HCT116 (cell line): ENCODE results near the gene QKI. TPM values are rescaled to one million over a fixed set of nuclear protein-coding genes. Genes with fewer than 3 reads are reported as not detected.

Source experiments
- ATAC-seq: fragments of 200-7000 bp; cut with Tn5 transposase; 2 replicates; pipeline ENCODE4 v1.9.1; 2020; ENCODE audit warnings: mild to moderate bottlenecking, moderate library complexity
- BruUV-seq: library from RNA; stranded (reverse); fragments of 400-500 nt; replicated peaks from 2 replicates; lab custom pipeline; 2021; lab: Mats Ljungman, UMichigan
- CTCF ChIA-PET: fragments of 300-600 bp; sonication (Branson Sonifier 250); formaldehyde crosslinking; loops from one replicate; lab custom pipeline; 2021; ENCODE audit warnings: antibody characterized with exemption; lab: Charles Lee
- POLR2A ChIA-PET: fragments of 300-600, 350-600 bp; sonication (Branson Sonifier 250); formaldehyde crosslinking; loops from one replicate; lab custom pipeline; 2021; ENCODE audit warnings: antibody characterized with exemption; lab: Charles Lee
- RAD21 ChIA-PET, 2 experiments: fragments of 300-600 bp; sonication (Branson Sonifier 250); formaldehyde crosslinking; loops; one replicate each; lab custom pipeline; 2023; ENCODE audit warnings: low total read pairs in 2 of 2; ENCODE audit not compliant: uncharacterized antibody in 2 of 2, unreplicated experiment in 2 of 2, low non-redundant PET in 1 of 2; lab: Charles Lee
- DNase-seq: peaks from one replicate; pipeline ENCODE4 v3.0.0-alpha.2; 2010; ENCODE audit warnings: low read depth, low spot score
- H2AFZ ChIP-seq: fragments of 200-600 bp; shearing (Covaris generic), sonication (generic); 2 replicates; pipeline ENCODE4 v1.6.1; 2017; ENCODE audit warnings: low read depth, mixed run types, mixed read lengths, antibody characterized with exemption, low read length; ENCODE audit not compliant: poor library complexity, severe bottlenecking
- H3K27ac ChIP-seq: 2 replicates; pipeline ENCODE4 v1.5.1; 2012; ENCODE audit warnings: low read depth, low read length
- H3K27me3 ChIP-seq: fragments of 200-600 bp; sonication (generic); 2 replicates; pipeline ENCODE4 v1.6.1; 2016; ENCODE audit warnings: mixed run types, low read length, mixed read lengths; ENCODE audit not compliant: insufficient read depth
- H3K36me3 ChIP-seq, 2 experiments: fragments of 200-500 bp in 1 of 2; fragments of 200-600 bp in 1 of 2; sonication (Bioruptor generic) in 1 of 2; sonication (generic) in 1 of 2; 2 replicates each; pipeline versions ENCODE4 v1.5.1 to v1.6.1; 2014 to 2016; ENCODE audit warnings: low read length in 2 of 2, inconsistent platforms in 1 of 2, mixed read lengths in 1 of 2, mixed run types in 1 of 2; ENCODE audit not compliant: insufficient read depth in 2 of 2, control insufficient read depth in 1 of 2
- H3K4me1 ChIP-seq, 2 experiments: fragments of 200-600 bp in 1 of 2; sonication (generic) in 1 of 2; 2 replicates each; pipeline versions ENCODE4 v1.5.1 to v1.6.1; 2012 to 2017; ENCODE audit warnings: low read length in 2 of 2, inconsistent platforms in 1 of 2, mild to moderate bottlenecking in 1 of 2, mixed read lengths in 1 of 2, mixed run types in 1 of 2, moderate library complexity in 1 of 2; ENCODE audit not compliant: insufficient read depth in 2 of 2, control insufficient read depth in 1 of 2
- H3K4me2 ChIP-seq: fragments of 200-600 bp; sonication (generic); 2 replicates; pipeline ENCODE4 v1.6.1; 2017; ENCODE audit warnings: mixed run types, low read length, mixed read lengths
- H3K4me3 ChIP-seq, 2 experiments: fragments of 200-600 bp in 1 of 2; sonication (generic) in 1 of 2; replicated peaks in 1 of 2; 2 replicates each; pipeline ENCODE4 v1.5.1; 2011 to 2016; ENCODE audit warnings: low read length in 2 of 2, control low read depth in 1 of 2, low read depth in 1 of 2, mild to moderate bottlenecking in 1 of 2, mixed read lengths in 1 of 2, mixed run types in 1 of 2
- H3K79me2 ChIP-seq: fragments of 200-600 bp; sonication (generic); 2 replicates; pipeline ENCODE4 v1.6.1; 2017; ENCODE audit warnings: mild to moderate bottlenecking, mixed run types, low read length, moderate library complexity, mixed read lengths; ENCODE audit not compliant: insufficient read depth
- H3K9ac ChIP-seq: fragments of 200-600 bp; sonication (generic); 2 replicates; pipeline ENCODE4 v1.6.1; 2016; ENCODE audit warnings: low read length, mixed read lengths
- H3K9me2 ChIP-seq: fragments of 200-600 bp; sonication (generic), shearing (Covaris generic); 2 replicates; pipeline ENCODE4 v1.6.1; 2017; ENCODE audit warnings: mixed run types, mild to moderate bottlenecking, moderate library complexity; ENCODE audit not compliant: insufficient read depth
- H3K9me3 ChIP-seq, 2 experiments: fragments of 200-500 bp in 1 of 2; fragments of 200-600 bp in 1 of 2; sonication (Bioruptor generic) in 1 of 2; sonication (generic) in 1 of 2; 2 replicates each; pipeline ENCODE4 v1.6.1; 2014 to 2017; ENCODE audit warnings: low read length in 2 of 2, mixed read lengths in 2 of 2, inconsistent platforms in 1 of 2, low read depth in 1 of 2, mild to moderate bottlenecking in 1 of 2, mixed run types in 1 of 2, moderate library complexity in 1 of 2; ENCODE audit not compliant: control insufficient read depth in 1 of 2, insufficient read depth in 1 of 2
- H4K20me1 ChIP-seq: fragments of 200-600 bp; sonication (generic), shearing (Covaris generic); 2 replicates; pipeline ENCODE4 v1.6.1; 2017; ENCODE audit warnings: mixed run types, mild to moderate bottlenecking, moderate library complexity; ENCODE audit not compliant: insufficient read depth
- CBX3 ChIP-seq: IDR thresholded peaks from 2 replicates; pipeline ENCODE4 v1.6.1; 2012; ENCODE audit warnings: low read depth
- CEBPB ChIP-seq: IDR thresholded peaks from 2 replicates; pipeline ENCODE4 v1.6.1; 2012; ENCODE audit warnings: low read depth
- EGR1 ChIP-seq: IDR thresholded peaks from 2 replicates; pipeline ENCODE4 v1.6.1; 2012; ENCODE audit warnings: low read depth
- ELF1 ChIP-seq: IDR thresholded peaks from 2 replicates; pipeline ENCODE4 v1.6.1; 2012; ENCODE audit warnings: low read depth, borderline replicate concordance
- EZH2phosphoT487 ChIP-seq: fragments of 200-600 bp; IDR thresholded peaks from 2 replicates; pipeline ENCODE4 v1.6.1; 2018; ENCODE audit warnings: antibody characterized with exemption, borderline replicate concordance
- FOSL1 ChIP-seq: IDR thresholded peaks from 2 replicates; pipeline ENCODE4 v1.6.1; 2012; ENCODE audit warnings: low read depth
- JUND ChIP-seq: IDR thresholded peaks from 2 replicates; pipeline ENCODE4 v1.6.1; 2012
- POLR2A ChIP-seq: IDR thresholded peaks from 2 replicates; pipeline ENCODE4 v1.7.0; 2011; ENCODE audit warnings: borderline replicate concordance; ENCODE audit not compliant: insufficient read depth, insufficient read length; ENCODE audit errors: extremely low read depth
- POLR2AphosphoS5 ChIP-seq: IDR thresholded peaks from 2 replicates; pipeline ENCODE4 v1.6.1; 2011; ENCODE audit warnings: mild to moderate bottlenecking, low read depth, low read length, moderate library complexity
- RAD21 ChIP-seq: IDR thresholded peaks from 2 replicates; pipeline ENCODE4 v1.6.1; 2012; ENCODE audit warnings: low read depth, mild to moderate bottlenecking
- REST ChIP-seq: IDR thresholded peaks from 2 replicates; pipeline ENCODE4 v1.6.1; 2012; ENCODE audit warnings: low read depth
- SIN3A ChIP-seq: IDR thresholded peaks from 2 replicates; pipeline ENCODE4 v1.6.1; 2012; ENCODE audit warnings: low read depth
- SP1 ChIP-seq: IDR thresholded peaks from 2 replicates; pipeline ENCODE4 v1.6.1; 2012; ENCODE audit warnings: low read depth
- SRF ChIP-seq: IDR thresholded peaks from 2 replicates; pipeline ENCODE4 v1.6.1; 2012; ENCODE audit warnings: low read depth
- TCF7L2 ChIP-seq: IDR thresholded peaks from 2 replicates; pipeline ENCODE4 v1.7.0; 2011; ENCODE audit warnings: borderline replicate concordance, inconsistent platforms; ENCODE audit not compliant: insufficient read depth, insufficient read length; ENCODE audit errors: extremely low read depth
- YY1 ChIP-seq: IDR thresholded peaks from 2 replicates; pipeline ENCODE4 v1.6.1; 2011; ENCODE audit warnings: low read length, low read depth, moderate library complexity, mild to moderate bottlenecking; ENCODE audit not compliant: insufficient replicate concordance; ENCODE audit errors: extremely low read depth
- ZNF274 ChIP-seq: fragments of 200-500 bp; sonication (Bioruptor generic); IDR thresholded peaks from 2 replicates; pipeline ENCODE4 v1.6.1; 2014; ENCODE audit warnings: mild to moderate bottlenecking, low read depth, low read length, inconsistent platforms
- intact Hi-C: fragments of 100-400 bp; cut with micrococcal nuclease; formaldehyde crosslinking; loops from 2 replicates; pipeline ENCODE4 v1.10.0; 2022
- total RNA-seq: library from RNA; stranded (reverse); gene quantifications from one replicate; pipeline ENCODE4 v1.2.1, GENCODE V29; 2021; ENCODE audit not compliant: unreplicated experiment
- TF ChIP-seq, protein P1 (sequence below): IDR thresholded peaks from 2 replicates; pipeline ENCODE4 v1.6.1; 2012

The QKI gene
- total RNA-seq, 1 experiment from 2014 or later, result 35.3 TPM

DNA sequence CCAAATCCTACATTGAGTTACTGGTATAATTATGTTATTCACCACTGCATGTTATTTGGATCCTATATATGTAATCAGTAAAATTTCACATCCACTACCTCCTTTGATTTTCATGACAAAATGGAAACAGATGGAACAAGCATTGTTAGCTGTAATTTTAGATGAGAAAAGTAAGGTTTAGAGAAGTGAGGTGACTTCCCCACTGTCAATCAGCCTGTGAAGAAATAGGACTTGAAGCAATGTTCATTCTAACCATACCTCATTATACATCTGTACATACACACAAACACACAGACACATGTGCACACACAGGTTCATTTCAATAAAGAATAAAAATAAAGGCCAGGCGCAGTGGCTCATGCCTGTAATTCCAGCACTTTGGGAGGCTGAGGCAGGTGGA is 23.7 kb upstream of the QKI start:
- Histone ChIP-seq H4K20me1 (no peaks in the 10 kb centered on the region), H3K4me3 (no peak overlapping the region), H3K9ac (no peak overlapping the region), H2AFZ (no peak overlapping the region), H3K4me1 (peaks cover 9 to 42% of the 10 kb centered on the region in 2 experiments; a peak in 3 of 4 replicates), H3K9me3 (no peaks in the 10 kb centered on the region), H3K27me3 (no peaks in the 10 kb centered on the region), H3K4me2 (no peak overlapping the region), H3K27ac (no peak overlapping the region), H3K79me2 (no peaks in the 10 kb centered on the region), H3K9me2 (no peaks in the 10 kb centered on the region), H3K36me3 (no peaks in the 10 kb centered on the region)
- ChIA-PET POLR2A (no interaction called here), CTCF (no interaction called here), RAD21 (no interaction called here)
- no peak for TF ChIP-seq CEBPB
- TF ChIP-seq EZH2phosphoT487, result no peak
- TF ChIP-seq FOSL1, result no peak
- no peak for TF ChIP-seq RAD21
- no peak for TF ChIP-seq TCF7L2
- TF ChIP-seq POLR2AphosphoS5, result no peak
- TF ChIP-seq ZNF274, result no peak
- ATAC-seq (no peak), DNase-seq (no peak)
- intact Hi-C loops, result no loop called here
- no TSS peak for BruUV-seq

- Histone ChIP-seq H4K20me1 (no peaks in the 10 kb centered on the region), H3K4me3 (peak overlapping the region in 1 of 2 experiments; percentile 16; a peak in 3 of 4 replicates), H3K9me3 (no peaks in the 10 kb centered on the region), H3K36me3 (no peaks in the 10 kb centered on the region), H3K27ac (no peak overlapping the region), H3K4me2 (peak overlapping the region; percentile 66), H3K27me3 (no peaks in the 10 kb centered on the region), H2AFZ (peak overlapping the region; percentile 47), H3K9me2 (no peaks in the 10 kb centered on the region), H3K9ac (0 out of 2 replicates have a peak overlapping the region, but pooled peaks have one; percentile 10), H3K79me2 (no peaks in the 10 kb centered on the region), H3K4me1 (peaks cover 5 to 35% of the 10 kb centered on the region in 2 experiments; a peak in 3 of 4 replicates)
- ChIA-PET POLR2A (no interaction called here), CTCF (no interaction called here), RAD21 (no interaction called here)
- TF ChIP-seq SIN3A, result no peak; the same call in 1 of the 2 replicates
- TF ChIP-seq REST, result no peak
- no peak for TF ChIP-seq EGR1
- TF ChIP-seq, protein P1, sequence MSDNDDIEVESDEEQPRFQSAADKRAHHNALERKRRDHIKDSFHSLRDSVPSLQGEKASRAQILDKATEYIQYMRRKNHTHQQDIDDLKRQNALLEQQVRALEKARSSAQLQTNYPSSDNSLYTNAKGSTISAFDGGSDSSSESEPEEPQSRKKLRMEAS, result 0 out of 2 replicates have a peak, but pooled peaks have one; percentile 18
- TF ChIP-seq POLR2A, result no peak
- TF ChIP-seq YY1, result no peak
- TF ChIP-seq ZNF274, result no peak
- TF ChIP-seq SRF, result 0 out of 2 replicates have a peak, but pooled peaks have one; percentile 35
- TF ChIP-seq ELF1, result peak; percentile 83
- TF ChIP-seq SP1, result peak; percentile 80
- TF ChIP-seq CBX3, result peak; percentile 79; the same call in 1 of the 2 replicates
- peak; percentile 79 for TF ChIP-seq JUND
- TF ChIP-seq FOSL1, result peak; percentile 78
- TF ChIP-seq CEBPB, result peak; percentile 76
- ATAC-seq (peak; percentile 87), DNase-seq (peak; percentile 81)
- BruUV-seq, result no TSS peak
- intact Hi-C loops, result no loop called here
Measured at GRCh38 chr6:163391985-163392384, 22.5 kb upstream of the QKI start.
